Measurements from ENCODE around the gene CHAF1A. TPM values are rescaled to one million over a fixed set of nuclear protein-coding genes. Genes with fewer than 3 reads are reported as not detected.

The CHAF1A gene
- total RNA-seq, 1 experiment from 2014 or later: 16.7 TPM

GRCh38 chr19:4386041-4386782 is 16.2 kb upstream of the CHAF1A start:
- Mint-ChIP-seq H3K36me3 (ENCODE audit: insufficient read depth, unreplicated experiment) (peaks cover 45% of the 10 kb centered on the region), H3K27me3 (ENCODE audit: insufficient read depth, unreplicated experiment) (no peaks in the 10 kb centered on the region), H3K27ac (ENCODE audit: low read depth, unreplicated experiment) (no peak overlapping the region), H3K4me3 (ENCODE audit: unreplicated experiment) (no peak overlapping the region), H3K9me3 (ENCODE audit: unreplicated experiment) (no peaks in the 10 kb centered on the region), H3K4me1 (ENCODE audit: insufficient read depth, unreplicated experiment) (peaks cover 33% of the 10 kb centered on the region)
- CTCF ChIA-PET: no interaction called here
- no peak for TF ChIP-seq CTCF (IDR thresholded peaks at IDR 0.05; ENCODE audit: unreplicated experiment)
- POLR2A ChIA-PET: interaction anchor here (1.5 kb wide), 1 partner anchor 14 kb away, joined by 5 read pairs; the partner anchor contains the start of gene SH3GL1
- no TSS peak for BruUV-seq (replicated peaks)
- no peak for DNase-seq (ENCODE audit: unreplicated experiment)
- intact Hi-C loops (cut with micrococcal nuclease): no loop called here

- Mint-ChIP-seq H3K9me3 (ENCODE audit: unreplicated experiment) (no peaks in the 10 kb centered on the region), H3K27ac (ENCODE audit: low read depth, unreplicated experiment) (peak overlapping the region; percentile 93), H3K36me3 (ENCODE audit: insufficient read depth, unreplicated experiment) (peaks cover 40% of the 10 kb centered on the region), H3K27me3 (ENCODE audit: insufficient read depth, unreplicated experiment) (no peaks in the 10 kb centered on the region), H3K4me1 (ENCODE audit: insufficient read depth, unreplicated experiment) (peaks cover 36% of the 10 kb centered on the region), H3K4me3 (ENCODE audit: unreplicated experiment) (no peak overlapping the region)
- ChIA-PET CTCF (interaction anchor here (0.5 to 0.6 kb wide), 2 partner anchors 10 to 183 kb away, joined by 3 to 4 read pairs; no protein-coding TSS in a partner anchor), POLR2A (interaction anchor here (2.7 kb wide), 1 partner anchor 14 kb away, joined by 9 read pairs; the partner anchor contains the start of gene CHAF1A)
- no peak for TF ChIP-seq CTCF (IDR thresholded peaks at IDR 0.05; ENCODE audit: unreplicated experiment)
- DNase-seq (ENCODE audit: unreplicated experiment): no peak
- no TSS peak for BruUV-seq (replicated peaks)
- intact Hi-C loops (cut with micrococcal nuclease): no loop called here
These were observed 13.9 kb upstream of the CHAF1A start for GRCh38 chr19:4388337-4389063.

GRCh38 chr19:4389064-4389375 is 13.4 kb upstream of the CHAF1A start:
- no peaks in the 10 kb centered on the region for H3K9me3 Mint-ChIP-seq (ENCODE audit: unreplicated experiment)
- peak overlapping the region; percentile 93 for H3K27ac Mint-ChIP-seq (ENCODE audit: low read depth, unreplicated experiment)
- ChIA-PET CTCF (interaction anchor here (0.5 to 0.6 kb wide), 2 partner anchors 10 to 184 kb away, joined by 3 to 4 read pairs; no protein-coding TSS in a partner anchor), POLR2A (interaction anchor here (2.7 kb wide), 1 partner anchor 13 kb away, joined by 9 read pairs; the partner anchor contains the start of gene CHAF1A)
- H3K36me3 Mint-ChIP-seq (ENCODE audit: insufficient read depth, unreplicated experiment): peaks cover 41% of the 10 kb centered on the region
- H3K4me3 Mint-ChIP-seq (ENCODE audit: unreplicated experiment): no peak overlapping the region
- no peak for TF ChIP-seq CTCF (IDR thresholded peaks at IDR 0.05; ENCODE audit: unreplicated experiment)
- H3K4me1 Mint-ChIP-seq (ENCODE audit: insufficient read depth, unreplicated experiment): peaks cover 38% of the 10 kb centered on the region
- intact Hi-C loops (cut with micrococcal nuclease): no loop called here
- no peaks in the 10 kb centered on the region for H3K27me3 Mint-ChIP-seq (ENCODE audit: insufficient read depth, unreplicated experiment)
- DNase-seq (ENCODE audit: unreplicated experiment): no peak
- no TSS peak for BruUV-seq (replicated peaks)

GRCh38 chr19:4389511-4390016 is 12.9 kb upstream of the CHAF1A start:
- no peak for DNase-seq (ENCODE audit: unreplicated experiment)
- ChIA-PET POLR2A (interaction anchor here (2.7 kb wide), 1 partner anchor 13 kb away, joined by 9 read pairs; the partner anchor contains the start of gene CHAF1A), CTCF (no interaction called here)
- BruUV-seq (replicated peaks): no TSS peak
- H3K4me1 Mint-ChIP-seq (ENCODE audit: insufficient read depth, unreplicated experiment): peaks cover 44% of the 10 kb centered on the region
- no peak overlapping the region for H3K4me3 Mint-ChIP-seq (ENCODE audit: unreplicated experiment)
- H3K27ac Mint-ChIP-seq (ENCODE audit: low read depth, unreplicated experiment): peak overlapping the region; percentile 93
- H3K9me3 Mint-ChIP-seq (ENCODE audit: unreplicated experiment): no peaks in the 10 kb centered on the region
- intact Hi-C loops (cut with micrococcal nuclease): no loop called here
- no peak for TF ChIP-seq CTCF (IDR thresholded peaks at IDR 0.05; ENCODE audit: unreplicated experiment)
- H3K36me3 Mint-ChIP-seq (ENCODE audit: insufficient read depth, unreplicated experiment): peaks cover 41% of the 10 kb centered on the region
- H3K27me3 Mint-ChIP-seq (ENCODE audit: insufficient read depth, unreplicated experiment): no peaks in the 10 kb centered on the region
